ENCODE data around the gene SUPT5H. TPM values are rescaled to one million over a fixed set of nuclear protein-coding genes. Genes with fewer than 3 reads are reported as not detected.

The SUPT5H gene
- total and polyA plus RNA-seq, 10 of the 15 experiments (the other 5 are each of a cell fraction or from before 2014, with no cell fraction given): 27.2 to 194 (median 83.6) TPM

DNA sequence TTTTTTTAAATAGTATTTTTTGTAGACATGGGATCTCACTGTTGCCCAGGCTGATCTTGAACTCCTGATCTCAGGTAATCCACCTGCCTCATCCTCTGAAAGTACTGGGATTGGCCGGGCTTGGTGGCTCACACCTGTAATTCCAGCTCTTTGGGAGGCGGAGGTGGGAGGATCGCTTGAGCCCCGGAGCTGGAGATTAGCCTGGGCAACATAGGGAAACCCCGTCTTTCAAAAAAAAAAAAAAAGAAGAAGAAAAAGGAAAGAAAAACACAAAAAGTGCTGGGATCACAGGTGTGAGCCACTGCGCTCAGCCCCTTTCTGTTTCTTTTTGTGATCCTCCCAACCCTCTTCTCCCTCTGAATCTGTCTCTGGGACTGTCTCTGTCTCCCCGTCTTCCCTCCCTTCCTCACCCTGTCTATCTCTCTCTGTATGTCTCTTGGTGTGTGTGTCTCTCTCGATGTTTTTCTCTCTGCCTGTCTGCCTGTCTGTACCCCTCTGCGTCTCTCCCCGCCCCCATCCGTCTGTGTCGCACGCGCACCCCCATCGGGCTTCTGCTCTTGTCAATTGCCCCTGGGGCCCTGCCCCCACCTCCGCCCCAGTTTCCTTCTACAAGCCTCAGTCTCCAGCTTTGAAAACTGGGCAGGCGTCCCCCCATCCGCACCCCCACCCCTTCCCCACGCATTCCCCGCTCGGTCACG, 39.3 kb upstream of the SUPT5H start (continued):
- TF ChIP-seq WRNIP1 (IDR thresholded peaks at IDR 0.05; ENCODE audit: borderline replicate concordance, low read depth, low read length) (peak; percentile 78; the same call in 1 of the 2 replicates), BHLHE40 (IDR thresholded peaks at IDR 0.05; ENCODE audit: borderline replicate concordance in 1 of 2, low read depth in 2 of 2, low read length in 1 of 2) (peak; percentile 69 to 70; a peak in 3 of 4 replicates), MTA2 (IDR thresholded peaks at IDR 0.05; ENCODE audit: low read depth) (peak; percentile 48; the same call in 1 of the 2 replicates), SREBF1 (IDR thresholded peaks at IDR 0.05; ENCODE audit: low read length) (no peak), MXI1 (IDR thresholded peaks at IDR 0.05; ENCODE audit: low read depth, low read length) (0 out of 2 replicates have a peak, but pooled peaks have one; percentile 6), MEF2B (IDR thresholded peaks at IDR 0.05; ENCODE audit: partially characterized antibody, poor library complexity, severe bottlenecking) (no peak), SKIL (IDR thresholded peaks at IDR 0.05; ENCODE audit: low read depth, poor library complexity, severe bottlenecking) (peak; percentile 48), CEBPB (IDR thresholded peaks at IDR 0.05; ENCODE audit: borderline replicate concordance in 1 of 2, low read depth in 2 of 2, low read length in 2 of 2) (no peak)
- TF ChIP-seq, protein P1, sequence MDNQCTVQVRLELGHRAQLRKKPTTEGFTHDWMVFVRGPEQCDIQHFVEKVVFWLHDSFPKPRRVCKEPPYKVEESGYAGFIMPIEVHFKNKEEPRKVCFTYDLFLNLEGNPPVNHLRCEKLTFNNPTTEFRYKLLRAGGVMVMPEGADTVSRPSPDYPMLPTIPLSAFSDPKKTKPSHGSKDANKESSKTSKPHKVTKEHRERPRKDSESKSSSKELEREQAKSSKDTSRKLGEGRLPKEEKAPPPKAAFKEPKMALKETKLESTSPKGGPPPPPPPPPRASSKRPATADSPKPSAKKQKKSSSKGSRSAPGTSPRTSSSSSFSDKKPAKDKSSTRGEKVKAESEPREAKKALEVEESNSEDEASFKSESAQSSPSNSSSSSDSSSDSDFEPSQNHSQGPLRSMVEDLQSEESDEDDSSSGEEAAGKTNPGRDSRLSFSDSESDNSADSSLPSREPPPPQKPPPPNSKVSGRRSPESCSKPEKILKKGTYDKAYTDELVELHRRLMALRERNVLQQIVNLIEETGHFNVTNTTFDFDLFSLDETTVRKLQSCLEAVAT (IDR thresholded peaks at IDR 0.05): peak; percentile 50
- TF ChIP-seq, protein P2, sequence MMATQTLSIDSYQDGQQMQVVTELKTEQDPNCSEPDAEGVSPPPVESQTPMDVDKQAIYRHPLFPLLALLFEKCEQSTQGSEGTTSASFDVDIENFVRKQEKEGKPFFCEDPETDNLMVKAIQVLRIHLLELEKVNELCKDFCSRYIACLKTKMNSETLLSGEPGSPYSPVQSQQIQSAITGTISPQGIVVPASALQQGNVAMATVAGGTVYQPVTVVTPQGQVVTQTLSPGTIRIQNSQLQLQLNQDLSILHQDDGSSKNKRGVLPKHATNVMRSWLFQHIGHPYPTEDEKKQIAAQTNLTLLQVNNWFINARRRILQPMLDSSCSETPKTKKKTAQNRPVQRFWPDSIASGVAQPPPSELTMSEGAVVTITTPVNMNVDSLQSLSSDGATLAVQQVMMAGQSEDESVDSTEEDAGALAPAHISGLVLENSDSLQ (IDR thresholded peaks at IDR 0.05): peak; percentile 61

All from GM12878 (cell line).